OCI-LY1 (cell line): ENCODE measurements around the gene RGS13.

Experiments
- H2AFZ ChIP-seq: fragments of 200-600 bp; sonication (generic), shearing (Covaris generic); 2 replicates; pipeline ENCODE4 v1.6.0; 2014; ENCODE audit warnings: antibody characterized with exemption, mild to moderate bottlenecking, low read length
- H3F3A ChIP-seq: fragments of 200-600 bp; sonication (generic), shearing (Covaris generic); 2 replicates; pipeline ENCODE4 v1.6.0; 2014; ENCODE audit warnings: mild to moderate bottlenecking, antibody characterized with exemption, low read length, moderate library complexity; ENCODE audit not compliant: insufficient read depth
- H3K27ac ChIP-seq: fragments of 200-600 bp; sonication (generic); 2 replicates; pipeline ENCODE4 v1.5.1; 2014; ENCODE audit warnings: low read length, mixed run types, mild to moderate bottlenecking, low read depth; ENCODE audit not compliant: poor library complexity, severe bottlenecking
- H3K27me3 ChIP-seq: fragments of 200-600 bp; sonication (generic); 2 replicates; pipeline ENCODE4 v1.6.0; 2014; ENCODE audit warnings: antibody characterized with exemption, mild to moderate bottlenecking, low read length, moderate library complexity; ENCODE audit not compliant: insufficient read depth
- H3K36me3 ChIP-seq: fragments of 200-600 bp; sonication (generic); 2 replicates; pipeline ENCODE4 v1.6.1; 2014; ENCODE audit warnings: mild to moderate bottlenecking, antibody characterized with exemption, low read length, moderate library complexity, mixed read lengths; ENCODE audit not compliant: insufficient read depth
- H3K4me1 ChIP-seq: fragments of 200-600 bp; sonication (generic); 2 replicates; pipeline ENCODE4 v1.5.1; 2014; ENCODE audit warnings: mild to moderate bottlenecking, low read length, moderate library complexity; ENCODE audit not compliant: insufficient read depth, severe bottlenecking
- H3K4me2 ChIP-seq: fragments of 200-600 bp; sonication (generic), shearing (Covaris generic); 2 replicates; pipeline ENCODE4 v1.6.1; 2014; ENCODE audit warnings: low read length
- H3K4me3 ChIP-seq: fragments of 200-600 bp; sonication (generic); 2 replicates; pipeline ENCODE4 v1.5.1; 2014; ENCODE audit warnings: low read length, low read depth, mild to moderate bottlenecking, mixed read lengths; ENCODE audit not compliant: poor library complexity, severe bottlenecking
- H3K79me2 ChIP-seq: fragments of 200-600 bp; shearing (Covaris generic); 2 replicates; pipeline ENCODE4 v1.6.1; 2016; ENCODE audit warnings: mixed run types, low read length, mixed read lengths; ENCODE audit not compliant: insufficient read depth
- H3K9ac ChIP-seq: fragments of 200-600 bp; sonication (generic), shearing (Covaris generic); 2 replicates; pipeline ENCODE4 v1.6.1; 2014; ENCODE audit warnings: mild to moderate bottlenecking, low read length, mixed read lengths
- H3K9me2 ChIP-seq: fragments of 200-600 bp; sonication (generic), shearing (Covaris generic); 2 replicates; pipeline ENCODE4 v1.6.1; 2014; ENCODE audit warnings: low read depth, mild to moderate bottlenecking, low read length, mixed read lengths
- H3K9me3 ChIP-seq: fragments of 200-600 bp; shearing (Covaris generic); 2 replicates; pipeline ENCODE4 v1.6.1; 2014; ENCODE audit warnings: low read length, mixed read lengths
- H4K20me1 ChIP-seq: fragments of 200-600 bp; sonication (generic), shearing (Covaris generic); 2 replicates; pipeline ENCODE4 v1.6.0; 2016; ENCODE audit warnings: mild to moderate bottlenecking, low read length; ENCODE audit not compliant: insufficient read depth
- EZH2 ChIP-seq: fragments of 200-600 bp; sonication (generic), shearing (Covaris generic); IDR thresholded peaks from 2 replicates; pipeline ENCODE4 v1.8.0; 2017; ENCODE audit warnings: borderline replicate concordance, mixed run types, mild to moderate bottlenecking, antibody characterized with exemption, low read length, moderate library complexity, mixed read lengths
- TF ChIP-seq, protein P1 (sequence below): fragments of 200-600 bp; sonication (generic), shearing (Covaris generic); IDR thresholded peaks from 2 replicates; pipeline ENCODE4 v1.5.1; 2017; ENCODE audit warnings: mild to moderate bottlenecking, antibody characterized with exemption, low read length, moderate library complexity, mixed read lengths

Gene RGS13

GRCh38 chr1:192603218-192603787 is 32.6 kb upstream of the RGS13 start:
- H3K9me3 ChIP-seq: no peaks in the 10 kb centered on the region
- TF ChIP-seq, protein P1, sequence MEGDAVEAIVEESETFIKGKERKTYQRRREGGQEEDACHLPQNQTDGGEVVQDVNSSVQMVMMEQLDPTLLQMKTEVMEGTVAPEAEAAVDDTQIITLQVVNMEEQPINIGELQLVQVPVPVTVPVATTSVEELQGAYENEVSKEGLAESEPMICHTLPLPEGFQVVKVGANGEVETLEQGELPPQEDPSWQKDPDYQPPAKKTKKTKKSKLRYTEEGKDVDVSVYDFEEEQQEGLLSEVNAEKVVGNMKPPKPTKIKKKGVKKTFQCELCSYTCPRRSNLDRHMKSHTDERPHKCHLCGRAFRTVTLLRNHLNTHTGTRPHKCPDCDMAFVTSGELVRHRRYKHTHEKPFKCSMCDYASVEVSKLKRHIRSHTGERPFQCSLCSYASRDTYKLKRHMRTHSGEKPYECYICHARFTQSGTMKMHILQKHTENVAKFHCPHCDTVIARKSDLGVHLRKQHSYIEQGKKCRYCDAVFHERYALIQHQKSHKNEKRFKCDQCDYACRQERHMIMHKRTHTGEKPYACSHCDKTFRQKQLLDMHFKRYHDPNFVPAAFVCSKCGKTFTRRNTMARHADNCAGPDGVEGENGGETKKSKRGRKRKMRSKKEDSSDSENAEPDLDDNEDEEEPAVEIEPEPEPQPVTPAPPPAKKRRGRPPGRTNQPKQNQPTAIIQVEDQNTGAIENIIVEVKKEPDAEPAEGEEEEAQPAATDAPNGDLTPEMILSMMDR: no peak
- TF ChIP-seq EZH2: no peak
- H3K79me2 ChIP-seq: no peaks in the 10 kb centered on the region
- no peak overlapping the region for H3K4me3 ChIP-seq
- no peak overlapping the region for H3K27ac ChIP-seq
- H3K27me3 ChIP-seq: no peaks in the 10 kb centered on the region
- no peak overlapping the region for H3K4me2 ChIP-seq
- no peaks in the 10 kb centered on the region for H3K9me2 ChIP-seq
- H4K20me1 ChIP-seq: no peaks in the 10 kb centered on the region
- H3K36me3 ChIP-seq: no peaks in the 10 kb centered on the region
- no peaks in the 10 kb centered on the region for H3F3A ChIP-seq
- H2AFZ ChIP-seq: no peak overlapping the region
- H3K9ac ChIP-seq: no peak overlapping the region
- peaks cover 12% of the 10 kb centered on the region for H3K4me1 ChIP-seq

GRCh38 chr1:192604979-192605620 is 30.8 kb upstream of the RGS13 start:
- H3K4me2 ChIP-seq: peak overlapping the region; percentile 27; the same call in 1 of the 2 replicates
- no peaks in the 10 kb centered on the region for H3F3A ChIP-seq
- no peaks in the 10 kb centered on the region for H3K9me3 ChIP-seq
- TF ChIP-seq EZH2: no peak
- TF ChIP-seq, protein P1: no peak
- H4K20me1 ChIP-seq: no peaks in the 10 kb centered on the region
- H3K9ac ChIP-seq: no peak overlapping the region
- no peak overlapping the region for H2AFZ ChIP-seq
- H3K4me3 ChIP-seq: no peak overlapping the region
- H3K27me3 ChIP-seq: no peaks in the 10 kb centered on the region
- no peak overlapping the region for H3K27ac ChIP-seq
- H3K4me1 ChIP-seq: peaks cover 29% of the 10 kb centered on the region
- H3K36me3 ChIP-seq: no peaks in the 10 kb centered on the region
- H3K9me2 ChIP-seq: no peaks in the 10 kb centered on the region
- H3K79me2 ChIP-seq: no peaks in the 10 kb centered on the region

DNA sequence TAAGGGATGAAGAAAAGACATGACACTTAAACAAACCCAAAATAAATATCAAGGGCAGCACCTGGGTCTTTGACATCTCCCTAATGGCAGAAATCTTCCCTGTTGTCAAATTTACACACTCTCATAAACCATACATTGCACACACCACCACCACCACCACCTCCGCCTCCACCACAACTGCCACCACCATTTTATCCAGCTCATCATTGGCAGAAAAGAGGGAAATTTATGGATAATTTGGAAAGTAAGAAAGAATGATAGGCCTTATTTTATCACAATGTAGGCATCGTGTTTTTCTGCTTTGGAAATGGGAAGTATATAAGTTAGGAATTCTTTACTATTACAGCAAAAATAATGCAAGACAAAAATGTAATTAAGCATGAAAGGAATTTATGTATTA is 27.3 kb upstream of the RGS13 start:
- Histone ChIP-seq H3K27me3 (no peaks in the 10 kb centered on the region), H2AFZ (no peak overlapping the region), H3K4me3 (no peak overlapping the region), H3K9ac (0 out of 2 replicates have a peak overlapping the region, but pooled peaks have one; percentile 3), H3K4me2 (peak overlapping the region; percentile 28; the same call in 1 of the 2 replicates), H3K9me2 (no peaks in the 10 kb centered on the region), H3K36me3 (no peaks in the 10 kb centered on the region), H3K9me3 (no peaks in the 10 kb centered on the region), H3K4me1 (peaks cover 61% of the 10 kb centered on the region), H4K20me1 (no peaks in the 10 kb centered on the region), H3F3A (no peaks in the 10 kb centered on the region), H3K79me2 (no peaks in the 10 kb centered on the region), H3K27ac (peak overlapping the region; percentile 90)
- no peak for TF ChIP-seq EZH2
- TF ChIP-seq, protein P1: no peak
